Parathyroid adenoma (tissue), 2 donors: ENCODE data around the gene KRTAP10-1.

Experiments
- H2AFZ ChIP-seq: fragments of 300-600 bp; sonication (generic); one replicate; pipeline ENCODE4 v1.7.0; 2017; ENCODE audit warnings: antibody characterized with exemption, mild to moderate bottlenecking
- H3K27ac ChIP-seq: fragments of 300-600 bp; sonication (generic); one replicate; pipeline ENCODE4 v1.7.0; 2017
- H3K27me3 ChIP-seq: fragments of 300-600 bp; sonication (generic); one replicate; pipeline ENCODE4 v1.7.0; 2017; ENCODE audit warnings: low read length; ENCODE audit not compliant: control insufficient read depth, insufficient read depth
- H3K36me3 ChIP-seq: fragments of 300-600 bp; sonication (generic); one replicate; pipeline ENCODE4 v1.7.0; 2017; ENCODE audit warnings: low read length; ENCODE audit not compliant: control insufficient read depth, insufficient read depth
- H3K4me1 ChIP-seq: fragments of 300-600 bp; sonication (generic); one replicate; pipeline ENCODE4 v1.7.0; 2017; ENCODE audit warnings: control low read depth
- H3K4me2 ChIP-seq: fragments of 300-600 bp; sonication (generic); one replicate; pipeline ENCODE4 v1.7.0; 2017; ENCODE audit warnings: low read length
- H3K4me3 ChIP-seq: fragments of 300-600 bp; sonication (generic); one replicate; pipeline ENCODE4 v1.7.0; 2017; ENCODE audit warnings: low read depth, low read length
- H3K79me2 ChIP-seq: fragments of 300-600 bp; sonication (generic); one replicate; pipeline ENCODE4 v1.7.0; 2017; ENCODE audit warnings: control low read depth
- H3K9ac ChIP-seq: fragments of 300-600 bp; sonication (generic); one replicate; pipeline ENCODE4 v1.7.0; 2017; ENCODE audit warnings: mild to moderate bottlenecking
- H3K9me3 ChIP-seq: fragments of 300-600 bp; sonication (generic); one replicate; pipeline ENCODE4 v1.7.0; 2017; ENCODE audit warnings: low read length; ENCODE audit not compliant: control insufficient read depth
- TF ChIP-seq, protein P1 (sequence below): fragments of 300-600 bp; sonication (generic); IDR thresholded peaks from one replicate; pipeline ENCODE4 v1.7.0; 2017; ENCODE audit warnings: antibody characterized with exemption, mild to moderate bottlenecking
- donor health status: primary hyperparathyroidism.

The KRTAP10-1 gene

DNA sequence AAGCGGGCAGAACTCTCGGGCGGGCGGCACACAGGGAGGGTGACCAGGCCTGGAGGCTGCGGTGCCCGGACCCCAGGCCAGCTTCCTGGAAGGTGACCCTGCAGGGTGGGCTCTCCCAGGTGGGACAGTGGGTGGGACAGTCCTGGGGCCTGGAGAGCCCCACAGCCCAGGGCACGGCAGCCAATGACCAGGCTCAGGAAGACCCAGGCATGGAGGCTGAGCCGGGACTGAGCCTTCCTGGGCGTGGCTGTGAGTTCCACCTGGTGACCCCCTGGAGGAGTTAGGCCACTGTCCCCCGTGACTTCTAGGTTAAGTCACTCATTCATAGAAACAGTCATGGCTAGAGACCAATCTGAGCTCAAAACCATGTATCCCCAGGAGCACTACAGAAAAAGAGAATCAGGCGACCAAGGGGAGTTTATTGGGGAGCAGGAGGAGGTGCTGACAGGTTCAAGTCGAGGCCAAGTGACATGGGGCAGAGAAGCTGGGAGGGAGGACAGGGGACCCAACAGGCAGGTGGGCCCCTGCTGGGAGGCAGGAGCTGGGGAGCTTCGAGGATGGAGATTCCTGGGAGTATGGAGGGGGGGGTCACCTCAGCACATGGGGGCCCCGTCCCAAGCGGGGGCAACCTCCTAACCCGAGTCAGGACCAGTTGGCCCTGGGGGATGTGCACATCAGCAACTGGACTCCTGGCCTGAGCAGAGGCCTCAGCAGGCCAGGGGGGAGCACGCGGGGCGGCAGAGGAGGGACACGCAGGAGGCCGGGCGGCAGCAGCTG is 39.2 kb upstream of the KRTAP10-1 start:
- Histone ChIP-seq H3K9me3 (no peaks in the 10 kb centered on the region), H2AFZ (no peak overlapping the region), H3K79me2 (no peaks in the 10 kb centered on the region), H3K27ac (no peak overlapping the region), H3K9ac (no peak overlapping the region), H3K27me3 (no peaks in the 10 kb centered on the region), H3K4me1 (no peaks in the 10 kb centered on the region), H3K4me3 (no peak overlapping the region), H3K4me2 (no peak overlapping the region), H3K36me3 (no peaks in the 10 kb centered on the region)
- TF ChIP-seq, protein P1, sequence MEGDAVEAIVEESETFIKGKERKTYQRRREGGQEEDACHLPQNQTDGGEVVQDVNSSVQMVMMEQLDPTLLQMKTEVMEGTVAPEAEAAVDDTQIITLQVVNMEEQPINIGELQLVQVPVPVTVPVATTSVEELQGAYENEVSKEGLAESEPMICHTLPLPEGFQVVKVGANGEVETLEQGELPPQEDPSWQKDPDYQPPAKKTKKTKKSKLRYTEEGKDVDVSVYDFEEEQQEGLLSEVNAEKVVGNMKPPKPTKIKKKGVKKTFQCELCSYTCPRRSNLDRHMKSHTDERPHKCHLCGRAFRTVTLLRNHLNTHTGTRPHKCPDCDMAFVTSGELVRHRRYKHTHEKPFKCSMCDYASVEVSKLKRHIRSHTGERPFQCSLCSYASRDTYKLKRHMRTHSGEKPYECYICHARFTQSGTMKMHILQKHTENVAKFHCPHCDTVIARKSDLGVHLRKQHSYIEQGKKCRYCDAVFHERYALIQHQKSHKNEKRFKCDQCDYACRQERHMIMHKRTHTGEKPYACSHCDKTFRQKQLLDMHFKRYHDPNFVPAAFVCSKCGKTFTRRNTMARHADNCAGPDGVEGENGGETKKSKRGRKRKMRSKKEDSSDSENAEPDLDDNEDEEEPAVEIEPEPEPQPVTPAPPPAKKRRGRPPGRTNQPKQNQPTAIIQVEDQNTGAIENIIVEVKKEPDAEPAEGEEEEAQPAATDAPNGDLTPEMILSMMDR, result no peak

DNA sequence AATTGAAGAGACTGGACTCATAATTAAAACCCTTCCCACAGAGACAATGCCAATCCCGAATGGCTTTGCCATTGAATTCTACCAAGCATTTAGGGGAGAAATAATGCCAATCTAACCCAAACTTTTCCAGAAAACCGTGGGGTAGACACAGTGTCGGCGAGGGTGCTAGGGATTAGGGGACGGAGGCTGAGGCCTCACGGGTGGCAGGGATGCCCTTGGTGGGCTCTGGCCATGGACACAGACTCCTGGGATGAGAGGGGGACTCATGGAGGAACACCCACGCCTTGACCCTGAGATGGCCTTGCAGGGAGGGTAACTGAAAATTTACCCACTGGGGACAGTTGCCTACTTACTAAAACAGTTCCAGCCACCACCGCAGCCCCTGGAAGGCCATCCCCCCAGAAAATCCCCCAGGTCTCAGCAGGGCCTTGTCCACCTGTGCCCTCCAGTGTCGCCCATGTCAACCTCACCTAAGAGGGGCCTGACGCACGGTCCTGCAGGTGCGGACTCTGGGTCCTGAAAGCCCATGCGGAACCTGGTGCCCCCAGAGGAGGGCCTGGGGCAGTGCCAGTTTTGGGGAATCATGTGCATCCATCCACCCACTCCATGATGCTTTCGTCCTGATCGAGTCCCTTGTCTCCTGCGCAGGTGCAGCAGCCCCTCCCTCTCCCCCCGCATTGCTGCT is 38.5 kb upstream of the KRTAP10-1 start:
- no peaks in the 10 kb centered on the region for H3K79me2 ChIP-seq
- no peak overlapping the region for H2AFZ ChIP-seq
- H3K9ac ChIP-seq, result no peak overlapping the region

DNA sequence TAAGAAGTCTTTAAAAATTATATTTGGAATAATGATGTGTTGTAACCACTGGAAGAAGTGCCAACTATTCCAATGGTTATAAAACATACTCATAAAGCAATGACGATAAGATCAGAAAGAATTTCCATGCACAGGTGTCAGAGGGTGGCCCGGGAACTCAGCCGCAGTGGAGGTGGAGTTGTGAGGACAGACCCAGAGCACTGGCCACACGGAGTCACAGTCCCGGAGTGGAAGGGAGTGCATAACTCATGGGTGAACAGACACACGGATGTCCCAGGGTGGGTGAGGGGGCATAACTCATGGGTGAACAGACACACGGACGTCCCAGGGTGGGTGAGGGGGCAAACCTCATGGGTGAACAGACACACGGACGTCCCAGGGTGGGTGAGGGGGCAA is 36.0 kb upstream of the KRTAP10-1 start:
- TF ChIP-seq, protein P1, result no peak

More for the DNA sequence above, 38.5 kb upstream of the KRTAP10-1 start:
- Histone ChIP-seq H3K4me1 (no peaks in the 10 kb centered on the region), H3K4me3 (no peak overlapping the region), H3K9me3 (no peaks in the 10 kb centered on the region), H3K27ac (no peak overlapping the region), H3K36me3 (no peaks in the 10 kb centered on the region), H3K27me3 (no peaks in the 10 kb centered on the region), H3K4me2 (no peak overlapping the region)
- TF ChIP-seq, protein P1, result no peak

DNA sequence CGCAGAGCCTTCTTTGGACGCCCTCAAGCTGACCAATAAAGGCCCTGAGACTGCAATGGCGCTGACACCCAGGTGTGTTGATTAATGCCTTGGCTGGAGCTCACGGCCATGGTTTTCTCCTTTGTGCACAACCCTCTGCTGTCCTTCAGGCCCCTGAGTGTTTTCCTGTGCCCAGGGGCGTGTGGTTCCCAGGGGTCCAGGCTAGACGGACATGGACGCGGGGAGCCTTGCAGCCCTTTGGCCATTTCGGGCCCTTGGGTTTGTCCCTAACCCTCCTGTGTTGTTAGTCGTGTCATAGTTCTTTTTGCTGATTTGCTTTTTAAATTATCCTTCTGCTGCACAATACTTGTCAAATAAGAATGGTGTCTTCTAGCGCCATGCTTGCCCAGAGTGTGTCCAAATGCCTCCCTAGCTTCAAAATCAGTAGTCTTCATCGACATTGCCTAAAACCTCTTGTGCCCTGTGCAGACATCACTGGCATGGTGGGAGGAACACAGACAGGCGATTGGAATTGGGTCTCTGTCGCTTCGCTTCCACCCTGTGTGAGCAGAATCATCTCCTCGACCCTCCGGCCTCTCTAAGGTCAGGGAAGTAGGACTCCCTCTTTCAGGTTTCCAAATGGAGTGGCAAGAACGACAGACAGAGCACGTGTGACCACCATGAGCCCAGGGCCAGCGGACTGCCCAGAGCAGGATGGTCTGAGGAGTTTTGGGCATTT is 35.5 kb upstream of the KRTAP10-1 start:
- H3K4me2 ChIP-seq, result no peak overlapping the region
- H3K4me3 ChIP-seq, result no peak overlapping the region
- H3K27ac ChIP-seq, result no peak overlapping the region
- no peaks in the 10 kb centered on the region for H3K36me3 ChIP-seq
- no peaks in the 10 kb centered on the region for H3K79me2 ChIP-seq
- no peaks in the 10 kb centered on the region for H3K27me3 ChIP-seq
- H3K9ac ChIP-seq, result no peak overlapping the region
- TF ChIP-seq, protein P1, result no peak
- no peaks in the 10 kb centered on the region for H3K9me3 ChIP-seq
- H3K4me1 ChIP-seq, result no peaks in the 10 kb centered on the region
- H2AFZ ChIP-seq, result no peak overlapping the region

More for the DNA sequence above, 36.0 kb upstream of the KRTAP10-1 start:
- Histone ChIP-seq H3K79me2 (no peaks in the 10 kb centered on the region), H3K4me2 (no peak overlapping the region), H3K9me3 (no peaks in the 10 kb centered on the region), H3K4me1 (no peaks in the 10 kb centered on the region), H3K9ac (no peak overlapping the region), H3K36me3 (no peaks in the 10 kb centered on the region), H2AFZ (no peak overlapping the region), H3K4me3 (no peak overlapping the region), H3K27me3 (no peaks in the 10 kb centered on the region), H3K27ac (no peak overlapping the region)
